ENCODE results near the gene TNRC6B.
"Not testable (repeated sequence)": the region's sequence is repeated elsewhere in the genome, so short reads cannot be mapped to it uniquely, and the experiment has no call there.

TNRC6B gene

DNA sequence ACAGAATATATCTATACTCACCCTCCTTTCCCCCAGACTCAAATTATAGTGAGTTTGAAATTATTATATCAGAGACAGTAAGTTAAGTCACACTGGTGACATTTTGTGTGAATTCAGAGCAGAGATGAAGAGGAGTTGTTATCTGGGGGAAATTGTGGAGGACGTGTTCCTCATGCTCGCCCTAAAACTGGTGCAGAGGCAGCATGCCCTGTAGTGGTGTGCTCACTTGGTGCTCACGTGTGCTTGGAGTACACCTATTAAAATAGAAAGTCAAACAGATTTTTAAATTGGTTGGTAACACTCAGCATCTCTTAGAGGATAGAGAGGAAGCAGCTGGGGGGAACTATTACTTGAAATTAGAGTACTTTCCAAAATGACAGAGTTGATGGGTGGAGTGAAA, 117.0 kb downstream of the TNRC6B start:
- DNase-seq: no peak

DNA sequence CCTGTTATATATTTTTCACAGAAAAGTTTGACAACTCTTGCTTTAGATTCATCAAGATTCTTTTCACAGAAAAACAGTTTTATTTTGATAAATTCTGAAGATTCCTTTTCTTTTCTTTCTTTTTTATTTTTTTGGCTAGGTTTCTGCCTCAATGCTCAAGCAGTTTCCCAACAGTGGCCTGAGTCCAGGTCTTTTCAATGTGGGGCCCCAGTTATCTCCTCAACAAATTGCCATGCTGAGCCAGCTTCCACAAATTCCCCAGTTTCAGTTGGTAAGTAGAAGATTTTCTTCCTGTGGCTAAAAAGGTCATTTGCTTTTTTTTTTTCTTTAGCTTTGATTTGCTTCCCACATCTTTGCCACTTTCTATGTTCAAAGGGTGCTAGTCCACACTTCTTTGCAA, 122.6 kb downstream of the TNRC6B start:
- no peak for DNase-seq

GRCh38 chr22:40300884-40301672, 123.4 kb downstream of the TNRC6B start:
- DNase-seq: no peak

- DNase-seq: no peak
These were observed 124.4 kb downstream of the TNRC6B start for GRCh38 chr22:40302149-40302548.

- no peak for DNase-seq
These were observed 127.9 kb downstream of the TNRC6B start for GRCh38 chr22:40305625-40306024.

- no peak for DNase-seq
These were observed 131.4 kb downstream of the TNRC6B start for GRCh38 chr22:40308999-40309573.

DNA sequence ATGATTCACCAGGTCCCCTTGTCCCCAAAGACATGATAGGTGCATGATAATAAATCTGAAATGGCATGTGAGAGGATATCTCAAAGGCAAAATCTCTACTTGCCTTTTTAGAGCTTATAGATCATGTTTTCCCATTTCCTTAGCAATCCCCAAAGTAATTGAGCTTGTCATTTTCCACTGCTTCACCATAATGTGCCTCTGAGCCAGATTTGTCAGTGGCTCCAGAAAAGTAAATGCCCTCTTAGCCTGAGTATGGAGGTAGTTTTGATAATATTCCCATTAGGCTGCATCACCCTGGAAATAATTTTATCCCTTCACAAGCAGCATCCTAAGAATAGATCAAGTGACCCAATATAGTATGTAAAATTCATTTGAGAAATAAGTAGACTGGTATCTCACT, 131.9 kb downstream of the TNRC6B start:
- DNase-seq: no peak

GRCh38 chr22:40310081-40310767, 132.5 kb downstream of the TNRC6B start:
- no peak for DNase-seq

DNA sequence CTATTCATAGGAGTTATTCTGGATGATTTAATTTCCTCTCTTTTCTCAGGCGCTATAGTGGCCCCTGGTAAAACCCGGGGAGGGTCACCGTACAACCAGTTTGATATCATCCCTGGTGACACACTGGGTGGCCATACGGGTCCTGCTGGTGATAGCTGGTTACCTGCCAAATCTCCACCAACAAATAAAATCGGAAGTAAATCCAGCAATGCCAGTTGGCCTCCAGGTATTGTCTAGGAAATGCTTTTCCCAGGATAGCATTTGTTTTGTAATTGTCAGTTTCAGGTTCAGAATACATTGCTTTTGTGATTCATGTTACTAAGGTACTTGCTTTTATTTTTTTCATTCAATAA, 133.0 kb downstream of the TNRC6B start:
- DNase-seq: no peak

GRCh38 chr22:40311646-40312045, 133.9 kb downstream of the TNRC6B start:
- DNase-seq: not testable (repeated sequence)

DNA sequence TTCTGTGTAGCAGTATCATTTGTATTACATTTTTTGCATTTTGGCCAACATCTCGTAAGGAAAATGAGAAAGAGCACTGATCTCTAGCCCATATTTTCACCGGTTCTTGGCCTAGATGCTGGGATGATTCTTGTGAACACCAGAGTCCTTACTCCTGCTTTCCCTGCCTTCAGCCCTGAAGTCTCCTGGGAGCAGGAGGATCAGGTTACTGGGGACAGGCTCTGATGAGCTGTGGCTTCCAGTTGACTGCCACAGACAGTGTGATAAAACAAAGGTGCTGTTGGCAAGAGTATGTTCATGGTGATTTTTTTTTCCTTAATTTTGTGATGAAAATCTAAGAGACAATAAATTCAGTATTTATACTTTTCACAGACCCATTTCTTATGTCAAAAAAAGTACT, 134.3 kb downstream of the TNRC6B start:
- no peak for DNase-seq

DNA sequence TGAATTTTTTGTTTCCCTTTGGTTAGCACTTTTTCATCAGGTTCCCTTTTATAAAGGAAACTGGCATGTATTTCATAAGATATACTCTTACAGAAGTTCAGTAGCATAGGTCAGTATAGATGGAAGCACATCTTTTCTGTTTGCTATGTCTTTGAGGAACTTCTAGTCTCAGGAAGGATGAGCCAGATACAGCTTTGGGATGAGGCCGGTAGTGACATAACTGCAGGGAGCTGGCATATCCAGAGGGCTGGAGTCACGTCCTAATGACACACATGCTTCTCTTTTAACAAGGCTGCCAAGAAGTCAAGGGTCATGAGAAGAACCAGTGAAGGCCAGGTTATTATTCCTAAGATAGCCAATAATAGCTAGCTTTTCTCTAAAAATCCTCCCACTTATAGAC, 135.3 kb downstream of the TNRC6B start:
- no peak for DNase-seq

DNA sequence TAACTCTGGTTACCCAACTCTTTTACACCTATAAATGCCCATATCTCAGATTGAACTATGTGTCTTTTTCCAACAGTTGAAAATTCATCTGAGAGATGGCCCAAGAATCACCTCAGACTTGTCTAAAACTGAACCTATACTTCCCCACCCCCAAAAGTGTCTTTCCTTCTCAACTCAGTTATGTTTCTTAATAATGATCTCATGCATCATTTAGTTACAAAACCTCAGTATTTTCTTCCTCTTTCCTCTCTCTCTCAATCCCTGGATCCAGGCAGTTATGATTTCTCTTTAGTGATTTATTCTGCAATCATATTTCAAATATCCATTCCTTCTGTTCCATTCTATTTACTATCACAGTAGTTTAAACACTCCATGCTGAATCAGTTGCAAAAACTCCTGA, 136.3 kb downstream of the TNRC6B start:
- DNase-seq: no peak

- no peak for DNase-seq
These were observed 143.0 kb downstream of the TNRC6B start for GRCh38 chr22:40320687-40321086.

- DNase-seq: no peak
These were observed 144.3 kb downstream of the TNRC6B start for GRCh38 chr22:40322021-40322420.

DNA sequence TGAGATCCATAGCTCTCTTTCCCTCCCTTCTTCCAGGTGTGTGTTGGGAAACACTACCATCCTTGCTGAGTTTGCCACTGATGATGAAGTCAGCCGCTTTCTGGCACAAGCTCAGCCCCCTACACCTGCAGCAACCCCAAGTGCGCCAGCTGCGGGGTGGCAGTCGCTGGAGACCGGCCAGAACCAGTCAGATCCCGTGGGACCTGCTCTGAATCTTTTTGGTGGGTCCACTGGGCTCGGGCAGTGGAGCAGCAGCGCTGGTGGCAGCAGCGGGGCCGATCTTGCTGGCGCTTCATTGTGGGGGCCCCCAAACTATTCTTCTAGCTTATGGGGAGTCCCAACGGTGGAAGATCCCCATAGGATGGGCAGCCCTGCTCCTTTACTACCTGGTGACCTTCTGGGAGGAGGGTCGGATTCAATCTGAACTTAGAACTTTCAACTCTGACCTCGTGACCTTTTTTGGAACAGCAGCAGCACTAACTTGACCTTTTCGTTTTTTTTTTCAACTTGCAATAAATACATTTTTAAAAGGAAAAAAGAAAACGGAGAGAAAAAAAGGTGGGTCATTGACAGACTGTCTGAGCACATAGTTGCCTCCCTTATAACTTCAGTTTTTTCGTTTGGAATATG, 145.2 kb downstream of the TNRC6B start:
- no peak for DNase-seq

- DNase-seq: no peak
These were observed 146.0 kb downstream of the TNRC6B start for GRCh38 chr22:40323681-40324171.

- DNase-seq: peak; percentile 59
These were observed 147.0 kb downstream of the TNRC6B start for GRCh38 chr22:40324468-40325305.

DNA sequence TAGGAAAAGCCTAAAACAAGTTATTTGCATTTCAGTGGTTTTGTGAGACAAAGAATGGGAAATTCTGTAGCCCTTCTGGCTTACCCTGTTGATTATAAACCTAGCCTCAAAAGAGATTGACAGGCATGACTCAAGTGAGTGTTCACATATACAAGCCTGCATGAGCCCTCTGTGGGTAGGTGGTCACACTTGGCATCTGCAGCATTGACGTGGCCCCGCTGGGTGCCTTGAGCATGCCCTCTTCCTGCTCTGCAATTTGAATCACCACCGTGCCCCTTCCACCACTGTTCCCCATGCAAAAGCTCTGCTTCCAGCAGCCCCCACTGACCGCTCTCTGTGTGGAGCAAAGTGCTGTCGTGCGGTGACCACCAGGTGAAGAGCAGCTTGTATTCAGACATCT, 147.6 kb downstream of the TNRC6B start:
- DNase-seq: peak; percentile 49

GRCh38 chr22:40326905-40327735, 149.4 kb downstream of the TNRC6B start:
- no peak for DNase-seq

GRCh38 chr22:40328546-40329456, 151.1 kb downstream of the TNRC6B start:
- no peak for DNase-seq

Measured in activated CD4-positive, alpha-beta T cell treated with anti-CD3 and anti-CD28 coated beads, Interleukin-2, amount 50 U/mL, for 1 hour (primary cell).